Esophagus squamous epithelium (tissue), 4 donors: ENCODE data around the gene KRT12.

Experiments used
- POLR2A ChIP-seq, 4 donors: fragments of 450-650 bp; IDR thresholded peaks; one replicate each; pipeline ENCODE4 v1.6.1; 2017; ENCODE audit warnings: antibody characterized with exemption in 4 of 4, mild to moderate bottlenecking in 4 of 4, moderate library complexity in 3 of 4
- TF ChIP-seq, protein P1 (sequence below), 6 experiments: fragments of 450-650 bp in 4 of 6; fragments of 200-600 bp in 2 of 6; sonication (generic) in 2 of 6; IDR thresholded peaks; one replicate each; pipeline ENCODE4 v1.5.1; 2016 to 2019; ENCODE audit warnings: antibody characterized with exemption in 6 of 6, mild to moderate bottlenecking in 4 of 6, moderate library complexity in 4 of 6

DNA sequence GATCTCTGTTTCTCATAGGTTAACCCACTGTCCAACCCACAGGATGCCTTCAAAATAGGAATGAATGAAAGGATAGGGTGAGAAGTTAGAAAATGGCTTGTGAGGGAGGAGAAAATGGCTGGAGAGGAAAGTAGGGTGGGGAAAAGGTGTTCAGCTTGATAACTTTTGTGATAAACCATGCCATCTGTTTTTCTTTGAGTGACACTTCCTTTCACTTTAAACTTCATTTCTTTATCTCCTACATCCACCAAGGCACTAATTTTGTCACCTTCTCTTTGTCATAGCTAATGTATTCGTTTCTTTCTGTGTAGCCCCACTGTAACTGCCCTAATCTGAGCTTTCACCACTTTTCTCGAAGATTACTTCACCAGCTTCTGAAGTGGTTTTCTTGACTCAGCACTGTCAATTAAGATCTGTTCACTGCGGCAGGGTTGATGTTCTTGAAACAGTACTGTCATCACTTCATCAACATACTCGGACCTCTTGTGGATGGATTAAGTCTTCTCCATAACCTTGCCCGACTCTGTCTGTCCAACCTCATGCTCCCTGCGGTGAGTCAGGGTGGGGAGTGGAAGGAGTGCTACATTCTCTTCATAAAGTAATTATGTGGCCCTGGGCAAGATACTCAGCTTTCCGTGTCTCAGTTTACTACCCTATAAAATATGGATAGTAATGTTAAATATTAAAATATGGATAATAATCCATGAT is 39.1 kb downstream of the KRT12 start:
- TF ChIP-seq, protein P1, sequence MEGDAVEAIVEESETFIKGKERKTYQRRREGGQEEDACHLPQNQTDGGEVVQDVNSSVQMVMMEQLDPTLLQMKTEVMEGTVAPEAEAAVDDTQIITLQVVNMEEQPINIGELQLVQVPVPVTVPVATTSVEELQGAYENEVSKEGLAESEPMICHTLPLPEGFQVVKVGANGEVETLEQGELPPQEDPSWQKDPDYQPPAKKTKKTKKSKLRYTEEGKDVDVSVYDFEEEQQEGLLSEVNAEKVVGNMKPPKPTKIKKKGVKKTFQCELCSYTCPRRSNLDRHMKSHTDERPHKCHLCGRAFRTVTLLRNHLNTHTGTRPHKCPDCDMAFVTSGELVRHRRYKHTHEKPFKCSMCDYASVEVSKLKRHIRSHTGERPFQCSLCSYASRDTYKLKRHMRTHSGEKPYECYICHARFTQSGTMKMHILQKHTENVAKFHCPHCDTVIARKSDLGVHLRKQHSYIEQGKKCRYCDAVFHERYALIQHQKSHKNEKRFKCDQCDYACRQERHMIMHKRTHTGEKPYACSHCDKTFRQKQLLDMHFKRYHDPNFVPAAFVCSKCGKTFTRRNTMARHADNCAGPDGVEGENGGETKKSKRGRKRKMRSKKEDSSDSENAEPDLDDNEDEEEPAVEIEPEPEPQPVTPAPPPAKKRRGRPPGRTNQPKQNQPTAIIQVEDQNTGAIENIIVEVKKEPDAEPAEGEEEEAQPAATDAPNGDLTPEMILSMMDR (IDR thresholded peaks at IDR 0.05) = no peak
- no peak for TF ChIP-seq POLR2A (IDR thresholded peaks at IDR 0.05)
